ENCODE data around the gene LSS.
"Not testable (repeated sequence)": the region's sequence is repeated elsewhere in the genome, so short reads cannot be mapped to it uniquely, and the experiment has no call there.

LSS gene

GRCh38 chr21:46171996-46172862, 56.3 kb downstream of the LSS start:
- TF ChIP-seq, protein P1, sequence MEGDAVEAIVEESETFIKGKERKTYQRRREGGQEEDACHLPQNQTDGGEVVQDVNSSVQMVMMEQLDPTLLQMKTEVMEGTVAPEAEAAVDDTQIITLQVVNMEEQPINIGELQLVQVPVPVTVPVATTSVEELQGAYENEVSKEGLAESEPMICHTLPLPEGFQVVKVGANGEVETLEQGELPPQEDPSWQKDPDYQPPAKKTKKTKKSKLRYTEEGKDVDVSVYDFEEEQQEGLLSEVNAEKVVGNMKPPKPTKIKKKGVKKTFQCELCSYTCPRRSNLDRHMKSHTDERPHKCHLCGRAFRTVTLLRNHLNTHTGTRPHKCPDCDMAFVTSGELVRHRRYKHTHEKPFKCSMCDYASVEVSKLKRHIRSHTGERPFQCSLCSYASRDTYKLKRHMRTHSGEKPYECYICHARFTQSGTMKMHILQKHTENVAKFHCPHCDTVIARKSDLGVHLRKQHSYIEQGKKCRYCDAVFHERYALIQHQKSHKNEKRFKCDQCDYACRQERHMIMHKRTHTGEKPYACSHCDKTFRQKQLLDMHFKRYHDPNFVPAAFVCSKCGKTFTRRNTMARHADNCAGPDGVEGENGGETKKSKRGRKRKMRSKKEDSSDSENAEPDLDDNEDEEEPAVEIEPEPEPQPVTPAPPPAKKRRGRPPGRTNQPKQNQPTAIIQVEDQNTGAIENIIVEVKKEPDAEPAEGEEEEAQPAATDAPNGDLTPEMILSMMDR (IDR thresholded peaks at IDR 0.05): no peak

DNA sequence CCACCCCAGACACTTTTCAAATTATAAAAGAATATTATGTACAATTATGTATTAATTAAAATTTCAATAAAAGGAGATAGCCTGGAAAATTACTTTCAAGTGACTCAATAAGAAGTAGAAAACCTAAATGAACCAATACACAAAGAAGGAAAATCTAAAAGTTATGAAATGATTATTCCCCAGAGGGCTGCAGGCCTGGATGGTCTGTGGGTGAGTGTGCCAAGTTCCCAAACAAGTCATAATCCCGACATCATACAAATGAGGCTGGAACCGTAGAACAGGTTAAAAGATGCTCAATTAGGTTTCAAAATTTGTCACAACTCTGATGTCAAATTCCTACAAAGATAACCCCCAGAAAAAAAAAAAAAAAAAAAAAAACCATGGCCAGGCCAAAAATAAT, 57.0 kb downstream of the LSS start:
- Histone ChIP-seq H3K27me3 (ENCODE audit: control insufficient read depth, insufficient read depth, low read length) (no peaks in the 10 kb centered on the region), H3K9me3 (ENCODE audit: control insufficient read depth, low read length) (no peaks in the 10 kb centered on the region), H3K9ac (no peak overlapping the region), H3K36me3 (ENCODE audit: control insufficient read depth, insufficient read depth, low read length) (no peaks in the 10 kb centered on the region), H3K79me2 (no peaks in the 10 kb centered on the region), H3K4me1 (no peaks in the 10 kb centered on the region), H3K4me2 (ENCODE audit: low read length) (no peak overlapping the region), H3K4me3 (ENCODE audit: low read depth, low read length) (no peak overlapping the region), H3K27ac (no peak overlapping the region), H2AFZ (no peak overlapping the region)
- TF ChIP-seq, protein P1 (IDR thresholded peaks at IDR 0.05): no peak

More at GRCh38 chr21:46171996-46172862, 56.3 kb downstream of the LSS start:
- Histone ChIP-seq H3K79me2 (no peaks in the 10 kb centered on the region), H3K4me2 (ENCODE audit: low read length) (no peak overlapping the region), H3K4me3 (ENCODE audit: low read depth, low read length) (no peak overlapping the region), H3K27ac (no peak overlapping the region), H3K4me1 (no peaks in the 10 kb centered on the region), H2AFZ (no peak overlapping the region), H3K9ac (no peak overlapping the region), H3K9me3 (ENCODE audit: control insufficient read depth, low read length) (no peaks in the 10 kb centered on the region), H3K36me3 (ENCODE audit: control insufficient read depth, insufficient read depth, low read length) (no peaks in the 10 kb centered on the region), H3K27me3 (ENCODE audit: control insufficient read depth, insufficient read depth, low read length) (no peaks in the 10 kb centered on the region)

DNA sequence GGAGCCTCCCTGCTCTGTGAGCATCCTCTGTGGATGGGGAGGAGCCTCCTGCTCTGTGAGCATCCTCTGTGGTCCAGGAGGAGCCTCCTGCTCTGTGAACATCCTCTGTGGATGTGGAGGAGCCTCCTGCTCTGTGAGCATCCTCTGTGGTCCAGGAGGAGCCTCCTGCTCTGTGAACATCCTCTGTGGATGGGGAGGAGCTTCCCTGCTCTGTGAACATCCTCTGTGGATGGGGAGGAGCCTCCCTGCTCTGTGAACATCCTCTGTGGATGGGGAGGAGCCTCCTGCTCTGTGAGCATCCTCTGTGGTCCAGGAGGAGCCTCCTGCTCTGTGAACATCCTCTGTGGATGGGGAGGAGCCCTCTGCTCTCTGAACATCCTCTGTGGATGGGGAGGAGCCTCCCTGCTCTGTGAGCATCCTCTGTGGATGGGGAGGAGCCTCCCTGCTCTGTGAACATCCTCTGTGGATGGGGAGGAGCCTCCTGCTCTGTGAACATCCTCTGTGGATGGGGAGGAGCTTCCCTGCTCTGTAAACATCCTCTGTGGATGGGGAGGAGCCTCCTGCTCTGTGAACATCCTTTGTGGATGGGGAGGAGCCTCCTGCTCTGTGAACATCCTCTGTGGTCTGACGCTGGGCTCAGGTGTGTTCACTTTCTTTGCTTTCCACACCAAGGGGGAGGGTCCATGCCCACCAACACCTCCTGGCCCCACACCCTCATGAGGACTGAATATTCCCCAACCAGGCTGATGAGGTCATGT, 58.0 kb downstream of the LSS start:
- not testable (repeated sequence) for H3K36me3 ChIP-seq (ENCODE audit: control insufficient read depth, insufficient read depth, low read length); H3K27ac ChIP-seq; H3K79me2 ChIP-seq; H3K9me3 ChIP-seq (ENCODE audit: control insufficient read depth, low read length); H3K4me3 ChIP-seq (ENCODE audit: low read depth, low read length); H3K4me2 ChIP-seq (ENCODE audit: low read length); H3K4me1 ChIP-seq; H3K9ac ChIP-seq; H2AFZ ChIP-seq; H3K27me3 ChIP-seq (ENCODE audit: control insufficient read depth, insufficient read depth, low read length)

DNA sequence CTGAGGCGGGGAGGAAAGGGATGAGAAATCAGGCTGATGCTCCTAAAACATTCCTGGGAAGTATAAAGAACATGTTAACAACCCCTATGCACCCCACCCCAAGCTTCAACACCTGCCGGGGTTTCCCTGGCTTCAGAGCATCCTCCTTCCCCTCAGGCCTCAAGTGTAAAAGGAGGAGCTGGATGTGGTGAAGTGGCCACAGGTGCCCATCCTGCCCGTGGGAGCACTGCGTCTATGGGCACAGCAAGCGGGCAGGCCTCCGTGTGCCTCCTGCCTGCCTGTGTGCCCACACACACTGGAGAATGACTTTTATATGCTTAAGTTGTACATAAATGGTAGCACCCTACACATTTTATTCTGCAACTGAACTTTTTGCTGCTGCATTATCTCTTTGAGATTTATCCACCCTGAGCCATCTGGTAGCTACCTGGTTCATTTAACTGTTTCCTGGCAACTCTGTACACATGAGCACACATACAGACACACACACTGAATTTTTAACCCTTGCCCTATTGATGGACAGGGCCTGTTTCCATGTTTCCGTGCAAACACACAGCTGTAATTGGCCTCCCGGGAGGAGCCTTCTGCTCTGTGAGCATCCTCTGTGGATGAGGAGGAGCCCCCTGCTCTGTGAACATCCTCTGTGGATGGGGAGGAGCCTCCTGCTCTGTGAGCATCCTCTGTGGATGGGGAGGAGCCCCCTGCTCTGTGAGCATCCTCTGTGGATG, 59.8 kb downstream of the LSS start:
- H3K36me3 ChIP-seq (ENCODE audit: control insufficient read depth, insufficient read depth, low read length): no peaks in the 10 kb centered on the region
- no peaks in the 10 kb centered on the region for H3K4me1 ChIP-seq
- no peak overlapping the region for H3K9ac ChIP-seq
- H3K4me3 ChIP-seq (ENCODE audit: low read depth, low read length): no peak overlapping the region
- no peaks in the 10 kb centered on the region for H3K27me3 ChIP-seq (ENCODE audit: control insufficient read depth, insufficient read depth, low read length)
- TF ChIP-seq, protein P1 (IDR thresholded peaks at IDR 0.05): no peak
- H2AFZ ChIP-seq: no peak overlapping the region
- no peaks in the 10 kb centered on the region for H3K79me2 ChIP-seq
- no peak overlapping the region for H3K4me2 ChIP-seq (ENCODE audit: low read length)
- no peak overlapping the region for H3K27ac ChIP-seq
- H3K9me3 ChIP-seq (ENCODE audit: control insufficient read depth, low read length): no peaks in the 10 kb centered on the region

- H3K4me3 ChIP-seq (ENCODE audit: low read depth, low read length): no peak overlapping the region
- no peaks in the 10 kb centered on the region for H3K9me3 ChIP-seq (ENCODE audit: control insufficient read depth, low read length)
- no peak overlapping the region for H3K4me2 ChIP-seq (ENCODE audit: low read length)
- no peaks in the 10 kb centered on the region for H3K36me3 ChIP-seq (ENCODE audit: control insufficient read depth, insufficient read depth, low read length)
- no peaks in the 10 kb centered on the region for H3K27me3 ChIP-seq (ENCODE audit: control insufficient read depth, insufficient read depth, low read length)
- H2AFZ ChIP-seq: no peak overlapping the region
- no peak overlapping the region for H3K27ac ChIP-seq
- TF ChIP-seq, protein P1 (IDR thresholded peaks at IDR 0.05): no peak
- H3K79me2 ChIP-seq: no peaks in the 10 kb centered on the region
- H3K4me1 ChIP-seq: no peaks in the 10 kb centered on the region
- no peak overlapping the region for H3K9ac ChIP-seq
Measured at GRCh38 chr21:46168238-46168637, 60.3 kb downstream of the LSS start.
